Renal pelvis (tissue), 4 donors: Measurements from ENCODE around the gene AKR1E2. TPM values are rescaled to one million over a fixed set of nuclear protein-coding genes. Genes with fewer than 3 reads are reported as not detected.
"Not testable (repeated sequence)": the region's sequence is repeated elsewhere in the genome, so short reads cannot be mapped to it uniquely, and the experiment has no call there.

Source experiments
- DNase-seq: peaks from one replicate; pipeline ENCODE4 v3.0.0-alpha.2; 2013
- polyA plus RNA-seq, 3 donors: library from polyadenylated mRNA; unstranded; fragments of 120-200 nt; gene quantifications; one replicate each; pipeline ENCODE4 v1.2.1, GENCODE V29; 2013; ENCODE audit not compliant: insufficient read length in 3 of 3

Gene AKR1E2
- polyA plus RNA-seq, 3 donors = 4.8 to 11.4 (median 7.9) TPM

DNA sequence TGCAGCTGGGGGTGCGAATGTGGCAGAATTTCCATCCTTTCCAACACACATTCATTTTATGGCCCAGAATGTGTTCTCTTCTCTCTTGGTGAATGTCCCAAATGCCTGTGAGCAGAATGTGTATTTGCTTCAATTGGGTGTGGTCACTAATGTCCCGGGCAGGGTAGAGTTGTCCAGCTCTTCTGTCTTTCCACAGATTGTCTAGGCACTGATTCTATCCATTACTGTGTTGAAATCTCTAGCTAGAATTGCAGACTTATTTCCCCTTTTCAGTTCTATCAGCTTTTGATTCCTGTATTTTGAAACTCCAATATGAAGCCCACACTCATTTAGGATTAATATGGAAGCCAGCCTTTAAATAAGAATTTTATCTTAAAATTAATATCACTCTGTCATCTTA lies 14.0 kb upstream of the AKR1E2 start:
- DNase-seq = no peak

DNA sequence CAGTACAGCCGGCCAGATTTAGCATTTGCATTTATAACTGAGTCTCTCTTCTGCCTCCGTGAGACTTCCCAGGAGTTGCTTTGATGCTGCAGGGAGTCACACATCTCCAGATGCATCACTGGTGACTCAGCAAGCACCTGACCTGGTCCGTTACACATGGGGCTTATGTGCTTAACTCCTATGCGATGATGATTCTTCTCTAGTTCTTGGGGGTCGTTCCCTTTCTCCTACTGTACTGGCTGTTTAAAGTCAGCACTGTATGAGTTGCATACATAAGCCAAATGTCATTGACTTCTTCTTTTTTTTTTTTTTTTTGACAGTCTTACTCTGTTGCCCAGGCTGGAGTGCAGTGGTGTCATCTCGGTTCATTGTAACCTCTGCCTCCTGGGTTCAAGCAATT lies 13.0 kb upstream of the AKR1E2 start:
- no peak for DNase-seq

DNA sequence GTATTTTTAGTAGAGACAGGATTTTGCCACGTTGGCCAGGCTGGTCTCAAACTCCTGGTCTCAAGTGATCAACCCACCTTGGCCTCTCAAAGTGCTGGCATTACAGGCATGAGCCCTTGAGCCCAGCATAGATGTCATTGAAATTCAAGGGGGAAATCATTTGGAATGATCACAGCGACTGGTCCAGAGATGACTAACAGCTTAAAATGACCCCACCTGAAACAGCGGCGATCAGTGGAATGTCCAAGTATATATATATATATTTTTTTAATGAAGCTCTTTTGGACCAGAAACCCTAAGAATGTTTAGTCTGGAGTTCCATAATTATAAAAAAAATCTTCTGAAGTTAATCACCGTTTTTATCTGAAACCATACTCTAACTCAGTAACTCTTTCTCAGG lies 12.5 kb upstream of the AKR1E2 start:
- no peak for DNase-seq

DNA sequence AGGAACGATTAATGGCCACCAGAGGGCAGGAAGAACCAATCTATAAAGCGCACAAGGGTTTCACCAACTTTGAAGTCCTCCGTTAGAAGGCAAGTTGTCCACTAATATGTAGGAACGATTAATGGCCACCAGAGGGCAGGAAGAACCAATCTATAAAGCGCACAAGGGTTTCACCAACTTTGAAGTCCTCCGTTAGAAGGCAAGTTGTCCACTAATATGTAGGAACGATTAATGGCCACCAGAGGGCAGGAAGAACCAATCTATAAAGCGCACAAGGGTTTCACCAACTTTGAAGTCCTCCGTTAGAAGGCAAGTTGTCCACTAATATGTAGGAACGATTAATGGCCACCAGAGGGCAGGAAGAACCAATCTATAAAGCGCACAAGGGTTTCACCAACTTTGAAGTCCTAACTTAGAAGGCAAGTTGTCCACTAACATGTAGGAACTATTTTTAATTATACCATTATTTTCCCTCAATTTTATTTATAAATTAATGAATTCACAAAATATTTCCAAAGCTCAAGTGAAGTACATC lies 10.3 kb upstream of the AKR1E2 start:
- not testable (repeated sequence) for DNase-seq

DNA sequence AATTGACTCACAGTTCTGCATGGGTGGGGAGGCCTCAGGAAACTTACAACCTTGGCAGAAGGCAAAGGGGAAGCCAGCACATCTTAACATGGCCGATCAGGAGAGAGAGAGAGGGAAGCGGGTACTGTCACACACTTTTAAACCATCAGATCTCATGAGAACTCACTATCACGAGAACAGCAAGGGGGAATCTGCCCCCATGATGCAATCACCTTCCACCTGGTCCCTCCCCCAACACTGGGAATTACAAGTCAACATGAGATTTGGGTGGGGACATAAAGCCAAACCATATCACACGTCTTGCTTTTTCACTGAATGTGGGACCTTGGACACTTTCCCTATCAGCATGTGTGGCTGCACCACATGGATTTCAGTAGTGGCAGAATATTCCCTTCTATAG lies 9.0 kb upstream of the AKR1E2 start:
- DNase-seq = no peak

DNA sequence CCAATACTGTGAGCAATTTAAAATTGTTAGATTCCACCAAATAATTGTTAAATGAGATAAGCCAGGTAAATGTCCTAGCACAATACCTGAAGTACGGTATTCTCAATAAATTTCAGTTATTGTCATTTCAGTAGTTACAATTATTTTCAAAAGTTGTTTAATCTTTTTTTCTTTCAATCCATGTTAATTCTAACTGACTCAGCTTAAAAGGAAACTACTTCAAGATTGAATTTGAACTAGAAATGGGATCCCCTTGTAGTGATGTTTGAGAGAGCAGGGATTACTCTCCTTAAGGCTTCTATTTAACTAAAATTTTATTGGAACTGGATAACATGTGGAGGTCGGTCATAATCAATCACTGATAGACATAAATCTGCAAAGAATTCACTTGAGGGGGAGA lies 6.9 kb upstream of the AKR1E2 start:
- no peak for DNase-seq

DNA sequence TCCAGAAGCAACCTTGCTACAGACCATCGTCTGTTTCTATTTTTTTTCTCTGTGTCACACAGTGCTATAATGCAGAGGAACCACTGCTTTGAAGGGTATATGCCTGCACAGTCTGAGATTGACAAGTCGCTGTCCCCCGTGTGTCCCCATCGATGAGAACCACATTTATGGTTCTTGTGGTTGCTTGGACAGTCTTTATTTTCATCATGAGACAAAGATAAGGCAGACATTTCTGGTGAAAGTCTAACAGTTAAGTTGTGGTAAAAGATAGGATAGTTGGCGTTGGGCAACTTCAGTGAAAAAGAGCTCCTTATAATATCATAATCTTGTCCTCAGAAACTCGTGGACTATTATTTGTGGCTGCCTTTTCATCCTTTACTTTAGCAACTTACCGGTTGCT lies 6.3 kb upstream of the AKR1E2 start:
- no peak for DNase-seq

DNA sequence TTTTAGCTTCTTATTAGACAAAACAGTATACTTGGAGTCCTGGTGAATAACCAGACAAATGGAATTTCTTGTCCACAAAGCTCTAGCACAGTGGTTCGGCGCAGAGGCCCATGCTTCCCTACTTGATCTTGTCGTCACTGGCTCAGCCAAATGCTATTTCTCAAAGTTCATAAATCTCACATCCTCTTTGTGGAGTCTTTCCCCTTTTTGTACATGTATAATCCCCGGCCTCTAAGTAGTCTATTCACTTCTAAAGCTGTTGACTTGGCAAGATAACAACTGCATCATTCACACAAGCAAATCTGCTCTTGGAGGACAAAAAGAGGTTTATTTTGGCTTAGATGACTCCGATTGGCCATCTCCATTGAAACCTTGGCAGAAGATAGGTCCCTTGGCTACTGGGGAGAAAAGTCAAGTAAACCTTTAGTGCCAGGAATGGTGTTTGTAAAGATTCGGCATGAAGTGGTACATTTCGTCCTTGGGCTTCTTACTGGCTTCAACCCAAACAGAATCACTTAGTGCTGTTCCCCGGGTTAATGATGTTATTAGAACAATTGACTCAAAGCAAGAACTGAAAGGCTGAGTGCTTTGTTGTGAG lies 5.1 kb upstream of the AKR1E2 start:
- DNase-seq = no peak

DNA sequence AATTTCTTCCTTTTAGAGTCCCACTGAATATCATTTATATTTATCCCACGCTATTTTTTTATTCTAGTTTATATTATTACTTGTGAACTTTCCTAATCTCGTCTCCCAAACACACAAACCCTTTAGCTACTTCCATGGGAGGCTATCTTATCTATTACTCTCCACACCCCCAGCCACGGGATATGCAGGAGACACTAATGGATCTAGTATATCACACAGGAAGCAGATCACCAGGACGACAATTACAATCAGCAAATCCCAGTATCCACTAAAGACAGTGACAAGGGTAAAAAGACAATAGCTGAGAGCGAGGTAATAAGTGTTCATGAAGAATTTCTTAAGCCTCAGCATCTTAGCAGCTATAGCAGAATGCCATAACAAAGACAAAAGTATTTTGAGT lies 3.8 kb upstream of the AKR1E2 start:
- no peak for DNase-seq

DNA sequence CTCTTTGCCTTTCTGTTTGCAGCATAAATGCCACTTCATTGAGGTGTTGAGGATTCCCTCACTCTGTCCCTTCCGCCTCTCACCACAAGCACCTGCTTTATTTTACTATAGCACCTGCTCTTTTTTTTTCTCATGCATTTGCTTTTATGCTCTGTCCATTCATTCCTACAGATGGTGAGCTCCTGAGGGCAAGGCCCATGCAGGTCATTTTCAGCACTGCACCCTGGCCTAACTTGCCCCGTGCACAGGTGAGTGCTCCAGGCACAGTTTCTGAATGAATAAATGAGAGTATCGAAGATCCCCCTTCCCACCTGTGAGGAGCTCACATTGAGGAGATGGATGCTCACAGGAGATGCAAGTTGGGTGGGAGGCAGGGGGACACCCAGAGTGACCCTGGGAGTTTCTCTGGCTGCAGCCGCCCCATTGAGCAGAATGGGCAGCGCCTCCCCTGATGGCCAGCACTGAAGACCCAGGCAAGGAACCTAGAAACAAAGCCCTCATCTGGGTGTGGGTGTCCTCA lies 1.2 kb upstream of the AKR1E2 start:
- DNase-seq = no peak

DNA sequence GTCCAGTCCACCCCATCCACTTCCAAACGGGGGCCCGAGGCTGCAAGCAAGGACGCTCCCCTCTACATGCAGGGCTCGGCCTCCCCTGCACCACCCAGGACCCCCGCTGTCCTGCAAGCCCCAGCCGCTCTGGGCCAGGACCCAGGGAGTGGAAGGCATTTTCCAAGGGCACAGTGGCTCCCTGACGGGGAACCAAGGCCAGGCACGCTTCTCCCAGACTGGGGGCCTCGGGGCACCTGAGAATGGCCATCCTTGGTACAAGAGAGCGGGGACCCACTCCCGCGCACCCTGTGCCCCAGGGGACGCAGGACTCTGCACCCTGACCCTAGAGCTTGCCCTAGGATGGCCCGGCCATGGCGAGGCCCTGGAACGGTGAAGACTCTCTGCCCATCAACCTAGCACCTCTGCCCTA lies 545 bp upstream of the AKR1E2 start:
- no peak for DNase-seq

DNA sequence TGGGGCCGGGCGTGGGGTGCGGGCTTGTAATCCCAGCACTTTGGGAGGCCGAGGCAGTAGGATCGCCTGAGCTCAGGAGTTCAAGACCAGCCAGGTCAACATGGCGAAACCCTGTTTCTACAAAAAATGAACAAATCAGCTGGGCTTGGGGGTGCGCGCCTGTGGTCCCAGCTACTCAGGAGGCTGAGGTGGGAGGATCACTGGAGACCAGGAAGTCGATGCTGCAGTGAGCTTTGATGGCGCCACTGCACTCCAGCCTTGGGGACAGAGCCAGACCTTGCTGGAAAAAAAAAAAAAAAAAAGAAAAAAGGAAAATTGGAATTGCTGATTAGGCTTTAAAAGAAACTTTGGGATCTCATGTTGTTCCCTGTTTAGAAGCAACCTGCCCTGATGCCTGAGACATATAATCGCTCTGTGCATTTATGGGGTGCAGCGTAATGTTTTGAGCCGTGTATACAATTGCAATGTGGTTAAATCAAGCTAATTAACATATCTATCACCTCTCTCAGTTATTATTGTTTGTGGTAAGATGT lies 851 bp downstream of the AKR1E2 start:
- no peak for DNase-seq

DNA sequence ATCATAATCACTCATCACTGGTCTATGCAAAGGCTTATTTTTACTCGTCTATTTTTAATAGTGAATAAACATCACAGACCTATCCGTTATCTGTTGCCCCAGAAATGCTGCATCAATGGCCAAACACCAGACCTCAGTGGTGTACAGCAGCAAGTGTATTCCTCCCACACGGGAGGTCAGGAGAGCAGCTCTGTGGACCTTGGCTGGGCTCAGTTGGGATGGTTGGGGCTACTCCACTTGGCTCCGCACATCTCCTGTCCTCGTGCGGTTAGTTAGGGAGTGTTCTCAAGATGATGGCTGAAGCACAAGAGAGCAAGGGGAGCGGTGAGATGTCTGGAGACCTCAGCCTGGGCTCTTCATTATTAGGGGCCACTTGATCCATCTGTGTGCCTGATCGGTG lies 2.0 kb downstream of the AKR1E2 start:
- DNase-seq = no peak

DNA sequence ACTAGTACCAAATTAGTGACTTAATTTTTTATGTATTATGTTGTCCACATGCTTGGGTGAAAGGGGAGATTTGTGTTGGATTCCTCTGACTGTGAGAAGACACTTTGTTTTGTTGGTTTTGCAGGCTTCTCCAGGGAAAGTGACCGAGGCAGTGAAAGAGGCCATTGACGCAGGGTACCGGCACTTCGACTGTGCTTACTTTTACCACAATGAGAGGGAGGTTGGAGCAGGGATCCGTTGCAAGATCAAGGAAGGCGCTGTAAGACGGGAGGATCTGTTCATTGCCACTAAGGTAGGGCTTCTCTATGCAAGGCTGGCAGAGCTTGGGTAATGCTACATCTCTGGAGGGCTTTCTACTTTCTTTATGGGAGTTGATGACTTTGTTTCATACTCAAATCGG lies 4.5 kb downstream of the AKR1E2 start:
- DNase-seq = no peak

DNA sequence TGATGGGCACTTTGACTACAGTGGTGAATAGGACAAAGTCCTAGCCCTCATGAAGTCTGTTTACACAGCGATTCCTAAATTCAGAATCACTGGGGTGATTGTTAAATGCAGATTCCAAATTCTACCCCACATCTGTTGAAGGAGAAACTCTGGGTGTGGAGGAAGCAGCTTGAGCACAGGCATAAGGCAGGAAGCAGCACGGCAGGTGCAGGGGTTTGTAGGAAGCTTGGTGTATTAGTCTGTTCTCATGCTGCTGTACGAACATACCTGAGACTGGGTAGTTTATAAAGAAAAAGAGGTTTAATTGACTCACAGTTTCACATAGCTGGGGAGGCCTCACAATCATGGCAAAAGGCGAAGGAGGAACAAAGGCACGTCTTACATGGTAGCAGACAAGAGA lies 5.1 kb downstream of the AKR1E2 start:
- DNase-seq = no peak

DNA sequence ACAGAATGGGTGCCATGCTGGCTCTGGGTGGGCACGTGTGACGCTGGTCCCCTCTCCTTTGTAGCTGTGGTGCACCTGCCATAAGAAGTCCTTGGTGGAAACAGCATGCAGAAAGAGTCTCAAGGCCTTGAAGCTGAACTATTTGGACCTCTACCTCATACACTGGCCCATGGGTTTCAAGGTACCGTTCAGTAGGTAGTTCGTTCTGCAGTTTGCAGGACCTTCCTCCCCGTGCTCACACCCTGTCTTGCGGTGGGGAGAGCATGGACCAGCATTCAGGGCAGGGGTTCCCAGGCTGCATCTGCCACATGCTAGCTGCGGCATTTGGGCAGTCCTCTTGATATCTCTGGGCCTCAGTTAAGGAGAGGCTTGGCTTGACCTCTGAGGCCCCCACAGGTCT lies 7.3 kb downstream of the AKR1E2 start:
- no peak for DNase-seq

DNA sequence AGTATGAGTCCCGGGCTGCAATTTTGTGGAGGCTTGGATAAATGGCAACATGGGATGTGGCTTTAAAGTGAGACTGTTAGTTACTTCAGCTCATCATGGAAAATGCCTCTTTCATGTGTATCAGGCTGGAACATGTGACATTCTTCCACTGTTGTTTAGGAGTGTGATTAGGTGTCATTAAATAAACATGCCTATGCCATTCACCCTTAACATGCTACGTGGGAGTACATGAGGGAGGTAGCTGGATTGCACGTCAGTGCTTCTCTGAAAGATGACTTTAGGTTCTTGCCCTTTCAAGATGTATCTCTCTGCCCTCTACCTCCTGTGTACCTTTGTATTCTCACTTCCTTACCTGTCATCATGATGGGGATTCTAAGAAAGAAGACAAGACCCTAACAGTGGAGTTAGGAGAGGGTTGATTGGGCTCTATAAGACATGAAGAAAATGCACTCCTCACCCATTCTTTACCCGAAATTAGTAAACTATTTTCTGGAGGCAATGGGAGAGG lies 8.9 kb downstream of the AKR1E2 start:
- DNase-seq = peak; percentile 79

DNA sequence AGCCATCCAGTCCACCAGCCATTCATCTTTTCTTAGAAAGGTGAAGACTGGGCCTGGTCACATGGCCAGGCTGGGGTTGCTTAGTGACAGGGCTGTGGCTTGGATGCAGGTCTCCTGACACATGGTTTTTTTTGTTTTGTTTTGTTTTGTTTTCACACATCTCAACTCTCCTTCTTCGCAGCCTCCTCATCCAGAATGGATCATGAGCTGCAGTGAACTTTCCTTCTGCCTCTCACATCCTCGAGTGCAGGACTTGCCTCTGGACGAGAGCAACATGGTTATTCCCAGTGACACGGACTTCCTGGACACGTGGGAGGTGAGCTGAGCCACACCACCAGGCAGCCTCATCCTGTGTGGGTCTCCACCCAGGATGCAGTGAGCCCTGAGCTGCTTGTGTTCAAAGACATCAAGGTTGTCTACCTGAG lies 9.5 kb downstream of the AKR1E2 start:
- DNase-seq = no peak

DNA sequence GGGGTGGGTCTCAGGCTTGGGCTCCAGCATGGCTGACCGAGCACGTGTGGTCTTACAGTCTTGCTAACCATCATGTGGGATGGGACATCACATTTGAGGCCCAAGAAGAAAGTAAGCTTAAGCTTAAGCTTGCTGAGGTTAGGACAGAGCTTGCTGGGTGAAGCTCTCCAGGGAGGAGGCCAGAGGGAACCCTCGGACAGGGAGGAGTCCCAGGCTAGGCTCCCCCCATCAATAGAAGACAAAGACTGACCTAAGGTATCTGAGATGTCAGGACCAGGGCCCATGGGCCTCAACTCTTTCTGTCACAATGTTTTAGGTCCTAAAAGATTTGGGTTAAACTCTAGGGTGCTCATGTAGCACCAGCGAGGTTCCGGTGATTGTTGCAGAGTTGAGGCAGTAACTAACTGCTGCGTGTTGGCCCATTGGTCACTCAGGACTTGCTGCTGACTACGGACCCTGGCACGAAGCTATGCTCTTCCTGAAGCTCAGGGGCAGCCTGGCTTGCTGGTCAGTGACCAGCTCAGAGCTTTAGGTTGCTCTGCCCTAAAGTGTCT lies 10.5 kb downstream of the AKR1E2 start:
- no peak for DNase-seq

DNA sequence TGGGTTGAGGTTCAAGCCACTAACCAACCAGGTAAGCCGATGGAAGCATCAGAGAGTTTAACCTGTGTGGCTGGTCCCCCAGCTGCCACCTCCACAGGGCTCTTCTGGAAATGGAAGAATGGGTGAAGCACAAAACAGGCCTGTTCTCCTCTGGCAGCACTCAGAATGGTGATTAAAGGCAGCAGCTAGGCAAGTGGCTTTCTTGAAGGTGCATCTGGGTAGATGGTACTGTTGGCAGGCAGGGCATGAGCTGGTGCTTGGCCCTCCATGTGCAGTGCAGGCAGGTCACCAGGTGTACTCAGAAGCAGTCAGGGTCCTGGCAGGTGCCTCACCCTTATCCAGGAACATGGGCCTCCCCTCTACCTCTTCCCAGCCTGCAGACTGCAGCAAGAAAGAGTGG lies 11.5 kb downstream of the AKR1E2 start:
- DNase-seq = no peak

DNA sequence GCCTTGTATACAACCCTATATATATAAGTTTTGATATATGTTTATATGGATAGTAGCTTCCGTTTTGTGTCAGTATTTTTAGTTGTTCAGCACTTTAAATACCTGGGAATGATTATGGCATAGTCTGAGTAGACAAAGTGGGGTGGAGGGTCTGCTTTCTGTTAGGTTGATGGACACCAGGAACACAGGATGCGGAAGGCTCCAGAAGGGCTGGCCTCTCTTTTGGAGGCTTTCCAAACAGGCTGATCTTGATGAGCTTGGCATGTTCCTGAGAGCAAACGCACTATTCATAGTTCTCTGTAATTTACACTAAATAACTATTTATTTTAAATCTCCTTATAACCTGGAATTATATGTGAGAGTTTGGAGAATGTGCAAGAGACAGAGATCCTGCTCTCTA lies 12.7 kb downstream of the AKR1E2 start:
- no peak for DNase-seq

DNA sequence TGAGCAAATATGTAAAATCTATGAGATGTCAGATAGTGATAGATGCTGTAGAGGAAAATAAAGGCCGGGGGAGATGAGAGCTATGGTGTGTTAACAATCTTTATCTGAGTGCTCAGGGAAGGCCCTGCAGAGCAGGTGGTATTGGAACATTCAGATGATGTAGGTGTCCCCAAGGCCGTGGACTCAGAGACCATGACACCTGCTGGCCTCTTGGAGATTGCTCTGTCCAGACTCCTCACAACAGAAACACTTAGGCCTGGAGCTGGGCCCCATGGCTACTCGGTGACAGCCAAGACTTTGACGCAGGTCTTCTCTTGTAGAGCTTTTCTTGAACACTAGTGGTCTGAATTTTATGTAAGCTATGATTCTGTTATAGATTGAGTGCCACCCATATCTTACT lies 13.3 kb downstream of the AKR1E2 start:
- no peak for DNase-seq

DNA sequence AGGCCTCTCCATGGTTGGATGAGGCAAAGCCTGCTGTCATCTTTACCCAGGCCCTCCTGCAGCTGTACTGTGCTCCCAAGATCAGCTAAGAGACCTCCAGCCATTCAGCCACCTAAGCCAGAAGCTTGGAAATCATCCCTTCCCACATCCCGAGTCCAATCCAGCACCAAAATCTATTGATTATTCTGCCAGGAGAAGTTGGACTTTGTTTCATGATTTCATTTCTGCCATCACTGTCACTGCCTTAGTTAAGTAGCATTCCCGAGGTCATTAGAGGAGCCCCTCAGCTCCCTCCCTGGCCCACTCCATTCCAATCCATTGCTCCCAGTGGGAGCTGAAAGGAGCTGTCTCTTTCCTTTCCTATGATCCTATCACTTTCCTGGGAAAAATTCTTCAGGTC lies 14.1 kb downstream of the AKR1E2 start:
- DNase-seq = no peak
